Measurements from ENCODE around the gene DMD.
"Not testable (repeated sequence)": the region's sequence is repeated elsewhere in the genome, so short reads cannot be mapped to it uniquely, and the experiment has no call there.

DMD gene

DNA sequence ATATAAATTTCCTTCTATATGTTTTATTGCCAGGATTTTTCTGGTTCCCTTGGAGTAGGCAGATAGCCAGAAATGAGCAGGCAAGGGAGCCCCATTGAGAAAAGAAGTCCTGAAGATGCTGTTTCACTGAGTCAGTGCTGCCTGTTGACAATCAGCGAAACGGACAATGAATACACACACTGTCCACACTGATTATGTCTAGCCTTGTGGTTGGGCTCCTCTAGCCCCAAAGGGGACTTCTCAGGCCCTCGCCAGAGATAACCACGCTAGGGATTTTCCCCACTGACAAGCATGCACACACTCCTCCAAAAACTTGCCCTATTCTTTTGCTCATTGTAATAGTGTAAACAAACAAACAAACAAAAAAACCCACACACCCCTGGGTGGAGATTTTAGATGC lies 369.3 kb downstream of the DMD start:
- DNase-seq: no peak

DNA sequence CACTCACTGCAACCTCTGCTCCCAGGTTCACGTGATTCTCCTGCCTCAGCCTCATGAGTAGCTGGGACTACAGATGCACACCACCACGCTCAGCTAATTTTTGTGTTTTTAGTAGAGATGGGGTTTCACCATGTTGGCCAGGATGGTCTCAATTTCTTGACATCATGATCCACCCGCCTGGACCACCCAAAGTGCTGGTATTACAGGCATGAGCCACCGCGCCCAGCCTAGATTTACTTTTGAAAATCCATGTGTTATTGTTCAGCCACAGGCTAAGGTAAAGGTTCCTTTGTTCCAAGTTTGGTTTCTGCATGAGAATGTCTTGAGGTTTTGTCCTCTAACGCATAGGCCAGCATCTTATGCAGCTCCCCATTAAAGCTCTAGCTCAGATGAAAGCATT lies 371.6 kb downstream of the DMD start:
- DNase-seq: no peak

DNA sequence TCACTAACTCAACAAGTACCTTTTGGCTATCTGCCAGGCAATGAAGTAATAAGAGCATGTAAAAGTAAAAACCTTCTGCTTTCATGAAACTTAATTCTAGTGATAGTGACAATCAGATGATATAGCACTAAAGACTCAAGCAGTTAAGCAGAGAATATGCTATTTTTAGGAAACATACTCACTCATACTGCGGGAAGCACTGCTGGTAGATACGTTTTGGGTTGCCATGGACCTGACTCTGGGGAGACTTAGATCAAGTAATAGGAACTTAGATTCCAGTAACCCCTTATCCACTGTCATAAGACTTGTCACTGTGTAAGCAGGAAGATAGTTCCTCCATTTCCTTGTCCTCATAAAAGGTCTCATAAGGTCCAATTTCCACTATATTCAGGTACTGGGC lies 386.3 kb downstream of the DMD start:
- DNase-seq: no peak

DNA sequence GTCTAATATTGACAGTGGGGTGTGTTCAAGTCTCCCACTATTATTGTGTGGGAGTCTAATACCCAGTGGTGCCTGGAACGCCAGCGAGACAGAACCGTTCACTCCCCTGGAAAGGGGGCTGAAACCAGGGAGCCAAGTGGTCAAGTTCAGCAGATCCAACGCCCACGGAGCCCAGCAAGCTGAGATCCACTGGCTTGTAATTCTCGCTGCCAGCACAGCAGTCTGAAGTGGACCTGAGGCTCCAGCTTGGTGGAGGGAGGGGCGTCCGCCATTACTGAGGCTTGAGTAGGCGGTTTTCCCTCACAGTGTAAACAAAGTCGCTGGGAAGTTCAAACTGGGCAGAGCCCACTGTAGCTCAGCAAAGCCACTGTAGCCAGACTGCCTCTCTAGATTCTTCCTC lies 407.3 kb downstream of the DMD start:
- no peak for DNase-seq

DNA sequence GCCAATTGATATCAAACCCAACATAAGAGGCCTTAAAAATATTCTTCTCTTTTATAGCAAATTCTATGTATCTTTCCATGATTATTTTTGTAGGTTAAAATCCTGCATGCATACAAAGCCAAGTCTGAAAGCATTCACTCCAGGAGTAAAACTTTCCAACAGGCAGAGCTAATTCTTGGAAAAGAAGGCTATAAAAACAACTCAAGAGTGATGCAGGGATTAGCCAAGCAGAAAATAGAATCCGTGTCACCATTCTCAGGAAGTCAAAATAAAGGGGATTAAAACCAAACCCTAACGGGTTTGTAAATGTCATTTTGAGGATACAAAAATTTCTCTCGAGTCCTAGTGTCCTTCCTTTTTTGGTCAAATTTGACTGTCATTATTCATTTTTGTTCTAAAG lies 412.4 kb downstream of the DMD start:
- DNase-seq: no peak

DNA sequence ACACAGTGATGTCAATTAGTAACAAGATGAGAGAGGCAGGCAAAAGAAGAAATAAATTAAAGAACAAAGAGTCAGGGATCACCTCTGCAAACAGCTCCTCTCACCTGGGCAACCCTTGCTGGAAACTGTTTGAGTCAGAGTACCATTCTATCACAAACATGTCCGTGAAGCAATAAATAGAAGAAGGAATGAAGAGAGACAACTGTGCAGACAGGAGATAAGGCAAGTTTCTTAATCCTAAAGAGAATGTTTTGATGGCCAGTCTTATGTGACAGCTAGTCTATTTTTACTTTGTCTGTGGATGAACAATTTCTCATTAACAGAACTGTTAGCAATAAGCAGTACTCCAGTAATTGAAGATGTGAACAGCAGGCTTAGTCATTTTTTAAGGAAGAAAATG lies 422.4 kb downstream of the DMD start:
- no peak for DNase-seq

DNA sequence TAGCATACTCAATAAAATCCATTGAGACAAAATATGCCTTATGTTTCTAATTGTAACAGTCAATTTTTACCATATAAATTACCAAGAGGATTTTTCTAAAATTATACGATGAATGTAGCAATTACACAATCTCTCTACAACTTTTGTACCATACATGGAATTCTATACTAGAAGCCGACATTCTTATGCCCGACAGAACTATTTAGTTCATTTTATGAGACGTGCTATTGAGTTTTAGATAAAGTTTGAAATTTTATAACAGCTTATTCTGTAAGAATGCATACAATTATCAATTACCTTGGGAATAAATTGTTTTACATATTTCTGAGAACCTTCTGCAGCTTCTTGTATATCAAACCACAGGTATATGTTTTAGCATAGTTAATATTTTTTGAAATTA lies 431.2 kb downstream of the DMD start:
- DNase-seq: no peak

DNA sequence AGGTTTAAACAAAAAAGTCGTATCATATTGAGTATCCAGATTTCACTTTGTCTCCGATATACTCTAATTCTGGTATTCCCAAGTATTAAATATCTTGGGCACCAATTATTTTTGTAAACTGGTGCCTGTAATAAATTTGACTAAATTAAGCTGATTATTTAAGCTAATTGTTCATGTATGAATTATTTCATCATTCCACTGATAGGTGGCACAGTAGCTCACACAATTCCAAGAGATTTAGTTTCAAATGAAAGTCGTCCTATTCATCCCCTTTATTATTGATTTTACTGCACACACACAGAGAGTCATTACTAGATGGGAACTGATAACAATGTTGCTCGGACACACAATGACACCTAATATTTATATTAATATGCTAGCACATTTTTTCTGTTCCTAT lies 432.4 kb downstream of the DMD start:
- no peak for DNase-seq

DNA sequence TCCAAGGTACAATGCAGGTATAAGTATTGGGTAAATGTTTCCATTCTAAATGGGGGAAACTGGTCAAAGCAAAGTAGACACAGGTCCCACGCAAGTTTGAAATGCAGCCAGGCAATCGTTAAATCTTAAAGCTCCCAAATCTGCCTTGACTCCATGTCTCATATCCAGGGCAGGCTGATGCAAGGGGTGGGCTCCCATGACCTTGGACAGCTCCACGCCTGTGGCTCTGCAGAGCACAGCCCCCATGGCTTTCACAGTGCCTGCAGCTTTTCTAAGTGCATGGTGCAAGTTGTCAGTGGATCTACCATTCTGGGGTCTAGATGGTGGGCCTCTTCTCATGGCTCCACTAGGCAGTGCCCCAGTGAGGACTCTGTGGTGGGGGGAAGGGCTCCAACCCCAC lies 436.4 kb downstream of the DMD start:
- no peak for DNase-seq

DNA sequence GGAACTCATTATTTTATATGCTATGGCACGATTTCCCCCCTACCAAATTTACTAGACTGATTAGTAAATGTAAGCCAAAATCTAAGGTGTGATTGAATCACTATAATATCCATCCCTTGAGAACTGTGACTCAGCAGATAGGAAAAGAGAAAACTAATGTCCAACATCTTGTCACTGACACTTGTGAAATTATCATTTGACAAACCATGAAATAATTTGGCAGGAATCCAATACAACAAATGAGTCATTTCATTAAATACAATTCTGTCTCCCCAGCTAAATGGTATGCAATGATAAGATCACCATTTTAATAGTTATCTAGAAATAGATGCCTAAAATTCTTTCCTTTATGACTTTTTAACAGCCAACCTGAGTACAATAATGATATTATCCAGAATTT lies 462.3 kb downstream of the DMD start:
- DNase-seq: no peak

DNA sequence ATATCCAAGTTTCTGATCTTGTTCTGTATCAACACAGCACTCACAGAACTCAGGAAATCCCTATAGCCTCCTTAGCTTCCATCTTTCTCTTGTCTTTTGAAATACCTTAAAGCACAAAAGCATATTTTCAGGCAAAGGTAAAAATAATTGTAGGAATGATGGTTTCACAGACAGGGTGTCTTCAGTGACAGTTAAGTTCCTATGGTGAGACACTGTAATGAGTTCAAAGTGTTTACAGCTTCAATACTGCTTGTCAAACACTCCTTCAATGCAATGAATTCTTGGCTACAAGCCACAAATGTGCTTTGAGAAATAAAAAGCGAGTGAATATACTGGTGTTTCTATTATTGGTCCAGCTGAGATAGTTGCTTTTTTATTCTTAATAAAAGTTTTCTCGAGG lies 466.0 kb downstream of the DMD start:
- no peak for DNase-seq

DNA sequence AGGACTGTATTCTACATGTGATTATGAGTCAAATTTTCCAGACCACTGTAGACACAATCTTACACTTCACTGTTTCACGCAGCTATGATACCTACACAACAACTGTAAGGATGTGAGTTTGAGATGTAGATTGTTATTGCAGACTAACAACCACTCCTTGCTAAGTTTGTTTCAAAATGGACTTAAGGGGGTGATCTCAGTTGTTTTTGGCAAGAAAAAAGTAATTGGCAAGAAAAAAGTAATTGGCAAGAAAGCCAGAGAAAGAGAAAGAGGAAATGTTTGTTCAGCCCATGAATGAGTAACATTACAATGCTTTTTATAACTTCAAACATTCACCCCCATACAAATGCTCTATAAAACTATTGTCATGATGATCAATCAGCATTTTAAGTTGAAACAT lies 466.4 kb downstream of the DMD start:
- no peak for DNase-seq

DNA sequence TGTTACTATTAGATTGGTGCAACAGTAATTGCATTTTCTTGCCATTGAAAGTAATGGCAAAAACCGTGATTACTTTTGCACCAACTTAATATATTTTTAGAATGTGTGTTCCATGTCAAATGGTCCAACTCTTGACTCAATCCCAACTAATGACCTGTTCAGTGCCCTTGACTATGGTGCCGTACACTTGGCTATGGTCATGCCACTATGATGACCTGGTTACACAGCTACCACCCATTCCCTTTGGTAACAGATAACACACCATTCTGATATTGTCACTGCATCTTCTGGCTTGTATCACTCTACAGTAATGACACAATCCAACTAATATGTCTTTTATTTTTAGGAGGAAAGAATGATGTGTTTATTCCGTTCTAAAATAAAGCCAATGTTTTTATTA lies 469.4 kb downstream of the DMD start:
- no peak for DNase-seq

DNA sequence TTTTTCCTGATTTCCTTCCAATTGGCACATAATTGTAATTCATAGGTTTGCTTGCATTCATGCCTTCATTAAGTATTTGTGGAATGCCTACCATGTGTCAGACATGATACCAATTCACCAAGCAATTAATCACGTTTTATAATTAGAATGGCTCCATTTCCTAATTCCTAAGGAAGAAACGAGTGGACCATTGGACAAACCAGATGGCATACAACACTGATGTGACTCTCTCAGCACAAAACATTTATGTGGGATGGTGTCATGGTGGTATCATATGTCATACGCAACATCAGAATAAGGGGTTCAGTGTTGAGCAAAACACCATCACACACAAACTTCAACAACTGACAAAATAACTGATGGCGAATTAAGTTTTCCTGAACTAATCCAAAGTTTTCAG lies 502.8 kb downstream of the DMD start:
- no peak for DNase-seq

DNA sequence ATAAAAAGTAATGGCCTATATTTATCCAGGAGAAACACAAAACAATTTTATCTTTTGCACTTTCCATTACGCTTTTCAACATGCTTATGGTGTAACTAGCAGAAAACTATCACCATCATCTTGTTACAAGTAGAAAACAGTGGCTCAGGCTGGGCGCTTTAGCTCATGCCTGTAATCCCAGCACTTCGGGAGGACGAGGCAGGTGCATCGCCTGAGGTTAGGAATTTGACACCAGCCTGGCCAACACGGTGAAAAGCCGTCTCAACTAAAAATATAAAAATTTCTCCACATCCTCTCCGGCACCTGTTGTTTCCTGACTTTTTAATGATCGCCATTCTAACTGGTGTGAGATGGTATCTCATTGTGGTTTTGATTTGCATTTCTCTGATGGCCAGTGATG lies 506.0 kb downstream of the DMD start:
- not testable (repeated sequence) for DNase-seq

DNA sequence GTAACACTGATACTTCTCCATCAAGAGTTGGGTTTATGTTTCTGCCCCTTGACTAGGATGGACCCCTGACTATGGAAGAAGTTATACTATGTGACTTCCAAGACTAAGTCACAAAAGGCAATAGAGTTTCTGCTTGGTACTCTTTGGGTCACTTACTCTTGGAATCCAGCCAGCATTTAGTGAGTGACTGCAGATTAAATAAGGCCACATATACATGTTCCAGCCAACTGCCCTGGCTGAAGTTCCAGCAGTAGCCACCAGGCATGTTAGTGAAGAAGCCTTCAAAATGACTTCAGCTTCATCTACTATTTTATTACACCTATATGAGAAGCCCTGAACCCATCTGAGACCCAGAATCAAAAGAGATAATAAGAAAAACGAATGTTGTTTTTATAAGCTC lies 524.0 kb downstream of the DMD start:
- DNase-seq: no peak

DNA sequence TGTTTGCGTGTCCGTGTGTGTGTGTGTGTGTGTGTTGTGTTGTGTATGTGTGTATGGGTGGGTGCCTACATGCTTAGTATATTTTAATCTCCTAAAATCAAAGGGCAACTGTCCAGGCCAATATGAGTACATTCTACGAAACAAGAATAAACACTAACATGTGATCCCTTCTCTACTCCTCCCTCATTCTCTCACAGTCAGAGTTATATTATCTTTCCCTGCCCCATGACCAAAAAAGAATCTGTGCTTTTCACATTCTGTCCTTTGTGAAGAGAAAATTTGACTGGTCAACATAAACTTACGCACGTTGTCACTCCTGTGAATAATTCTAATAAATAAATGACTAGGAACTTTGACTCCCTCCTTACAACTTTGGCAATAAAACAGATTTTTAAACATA lies 532.9 kb downstream of the DMD start:
- DNase-seq: no peak

DNA sequence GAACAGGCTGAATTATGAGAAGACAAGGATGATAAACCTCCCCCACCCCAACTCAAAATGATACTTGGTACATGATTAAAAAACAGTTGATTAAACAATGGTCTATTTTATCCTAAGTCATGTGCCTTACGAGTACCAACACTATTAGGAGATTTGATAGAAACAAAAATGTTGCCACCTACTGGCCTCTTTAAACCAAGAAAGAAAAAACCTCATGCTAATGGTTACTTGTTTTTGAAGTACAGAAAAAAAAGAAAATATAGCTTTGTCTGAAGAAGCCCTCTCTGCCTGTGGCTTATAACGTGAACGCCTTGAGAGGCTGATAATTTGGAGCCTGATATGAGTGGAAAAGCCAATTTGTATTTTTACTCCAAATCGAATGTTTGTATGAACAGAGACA lies 538.2 kb downstream of the DMD start:
- no peak for DNase-seq

DNA sequence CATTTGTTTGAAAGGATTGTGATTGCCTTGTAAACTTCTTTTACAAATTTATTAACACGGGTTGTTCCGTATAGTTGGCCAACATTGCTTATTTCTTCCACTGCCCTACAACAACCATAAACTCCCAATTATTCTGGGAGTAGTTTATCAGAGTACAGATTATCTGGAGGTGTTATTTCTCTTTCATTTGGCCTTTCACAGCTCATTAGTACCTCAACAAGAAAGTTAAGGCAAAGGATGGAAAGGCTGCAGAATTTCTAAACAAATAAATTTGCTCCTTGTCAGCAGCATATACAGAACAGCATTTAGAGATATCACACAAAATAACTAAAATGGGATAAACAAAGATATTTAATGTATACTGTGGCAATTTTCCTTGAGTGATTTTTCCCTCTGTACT lies 548.8 kb downstream of the DMD start:
- DNase-seq: no peak

DNA sequence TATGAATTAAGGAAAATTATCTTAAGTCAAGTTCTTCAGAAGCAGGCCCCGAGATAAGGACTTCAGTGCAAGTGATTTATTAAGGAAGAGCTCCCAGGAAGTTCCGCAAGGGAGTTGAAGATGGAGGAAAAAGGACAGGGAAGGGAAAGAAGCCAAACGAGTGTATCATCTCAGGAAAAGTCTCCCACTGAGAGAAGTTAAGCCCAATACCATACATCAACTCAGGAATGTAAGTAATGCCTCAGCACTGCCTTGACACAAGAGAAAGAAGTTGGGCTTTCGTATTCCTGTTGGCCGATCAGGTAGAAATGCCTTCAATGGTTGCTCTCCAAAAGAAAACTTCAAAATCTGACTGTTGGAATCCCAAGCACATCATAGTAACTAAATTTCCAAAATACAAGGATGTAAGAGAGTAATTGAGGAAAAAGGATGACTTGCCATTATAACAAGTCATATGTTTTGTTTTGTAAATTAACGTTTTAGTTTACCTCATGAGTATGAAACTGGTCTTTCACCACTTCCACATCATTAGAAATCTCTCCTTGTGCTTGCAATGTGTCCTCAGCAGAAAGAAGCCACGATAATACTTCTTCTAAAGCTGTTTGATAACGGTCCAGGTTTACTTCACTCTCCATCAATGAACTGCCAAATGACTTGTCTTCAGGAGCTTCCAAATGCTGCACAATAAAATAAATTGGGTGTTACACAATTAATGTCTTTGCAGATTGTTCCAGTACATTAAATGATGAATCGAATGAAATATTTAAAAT lies 566.7 kb downstream of the DMD start:
- DNase-seq: no peak

DNA sequence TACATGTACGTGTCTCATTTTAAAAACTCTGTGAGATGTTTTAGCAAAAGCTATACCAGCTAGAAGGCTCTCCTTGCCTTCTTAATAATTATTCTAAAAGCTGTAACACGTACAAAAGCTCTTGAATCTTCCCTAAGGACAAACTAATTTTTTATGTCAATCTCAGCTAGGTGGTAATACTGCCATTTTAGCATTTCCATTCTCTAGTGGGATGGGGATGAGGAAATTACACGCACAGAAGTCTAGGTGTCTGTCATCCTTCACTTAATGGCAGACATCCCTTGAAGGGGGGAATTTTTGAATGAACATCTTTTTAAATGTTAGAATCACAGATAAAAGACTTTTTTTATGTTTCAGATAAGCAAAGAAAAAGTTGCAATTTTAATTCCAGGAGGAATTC lies 569.1 kb downstream of the DMD start:
- DNase-seq: no peak

DNA sequence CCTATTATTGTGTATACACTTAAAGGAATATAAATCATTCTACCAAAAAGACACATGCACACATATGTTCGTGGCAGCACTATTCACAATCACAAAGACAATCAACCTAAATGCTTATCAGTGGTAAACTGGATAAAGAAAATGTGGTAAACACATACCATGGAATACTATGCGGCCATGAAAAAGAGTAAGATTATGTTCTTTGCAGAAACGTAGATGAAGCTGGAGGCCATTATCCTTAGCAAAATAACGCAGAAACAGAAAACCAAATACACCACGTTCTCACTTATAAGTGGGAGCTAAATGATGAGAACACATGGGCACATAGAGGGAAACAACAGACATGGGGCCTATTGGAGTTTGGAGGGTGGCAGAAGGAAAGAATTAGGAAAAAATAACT lies 593.2 kb downstream of the DMD start:
- no peak for DNase-seq

DNA sequence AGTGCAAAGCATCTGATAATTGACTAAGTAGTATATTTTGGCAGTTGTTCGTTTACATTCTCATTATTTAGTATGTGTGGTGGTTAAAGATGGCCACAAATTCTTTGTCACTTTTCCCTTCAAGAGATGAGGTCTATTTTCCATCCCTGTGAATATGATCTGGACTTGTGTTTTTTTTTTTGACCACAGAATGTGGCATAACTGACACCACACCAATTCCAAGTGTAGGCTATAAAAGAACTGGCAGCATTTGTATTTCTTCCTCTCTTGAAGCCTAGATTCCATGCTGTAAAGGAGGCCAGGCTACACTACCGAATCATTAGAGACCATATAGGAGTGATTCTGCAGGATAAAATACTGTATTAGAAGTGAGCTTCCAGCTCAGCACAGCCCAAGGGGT lies 596.6 kb downstream of the DMD start:
- no peak for DNase-seq

DNA sequence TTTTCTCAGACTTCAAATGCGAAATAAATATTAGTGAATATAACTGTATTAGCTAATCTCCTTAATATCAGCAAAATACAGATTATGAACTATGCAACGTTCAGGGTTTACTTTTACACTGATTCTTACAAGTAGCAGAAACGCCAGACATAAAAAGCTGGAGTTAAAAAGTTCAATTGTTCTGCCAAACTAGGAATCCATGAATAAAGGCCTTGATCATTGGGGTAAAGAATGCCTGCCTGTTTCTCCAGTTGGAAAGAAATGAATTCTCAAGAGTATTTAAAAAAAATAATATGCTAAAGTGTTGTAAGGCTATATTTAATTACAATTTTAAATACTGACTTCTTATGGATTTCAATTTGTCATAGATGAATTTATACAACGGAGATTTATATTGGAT lies 612.2 kb downstream of the DMD start:
- no peak for DNase-seq

DNA sequence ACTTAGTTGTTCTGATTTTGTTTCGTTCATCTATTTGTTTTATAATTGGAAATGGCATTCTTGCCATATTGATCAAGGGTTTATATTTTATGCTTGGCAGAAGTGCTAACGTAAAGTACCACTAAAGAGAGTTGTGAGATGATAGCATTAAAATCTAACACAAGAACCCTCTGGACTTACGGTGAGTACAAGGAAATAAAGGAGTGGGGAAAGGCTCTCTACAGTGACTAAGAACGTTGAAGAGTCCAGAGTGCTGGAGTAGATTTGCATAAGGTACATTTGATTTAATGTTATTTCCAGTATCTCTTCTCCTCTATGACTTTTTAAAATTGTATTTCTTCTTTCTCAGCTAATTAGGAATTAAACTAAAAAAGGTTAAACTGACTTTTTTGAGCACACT lies 612.6 kb downstream of the DMD start:
- no peak for DNase-seq

DNA sequence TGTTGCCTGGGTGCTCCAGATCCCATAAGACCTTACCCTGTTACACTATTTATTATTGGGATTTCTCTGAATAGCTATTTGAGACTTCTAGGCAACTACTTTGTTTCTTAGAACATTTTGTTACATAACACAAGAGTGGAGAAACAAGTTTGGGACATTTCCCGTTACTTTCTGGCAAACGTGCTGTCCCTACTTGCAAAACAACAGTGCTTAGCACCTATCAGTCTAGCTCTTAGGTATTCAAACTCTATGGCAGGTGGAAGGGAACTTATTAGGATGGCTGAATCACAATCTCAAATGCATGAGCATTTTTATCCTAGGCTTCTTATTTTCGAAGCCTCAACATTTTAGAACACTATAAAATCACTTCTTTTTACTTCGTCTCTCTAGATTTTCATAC lies 613.6 kb downstream of the DMD start:
- no peak for DNase-seq

All from activated CD4-positive, alpha-beta T cell treated with anti-CD3 and anti-CD28 coated beads for 48 hours (primary cell).